WERI-Rb-1 (cell line): Measurements from ENCODE around the gene UBQLN4.

Source experiments
- DNase-seq: peaks from one replicate; pipeline ENCODE4 v3.0.0-alpha.2; 2020
- H3K27ac ChIP-seq: fragments of 250-450 bp; sonication (Bioruptor Pico); 2 replicates; pipeline ENCODE4 v1.5.1; 2020; ENCODE audit warnings: mild to moderate bottlenecking, moderate library complexity
- H3K27me3 ChIP-seq: fragments of 250-450 bp; sonication (Bioruptor Pico); 2 replicates; pipeline ENCODE4 v1.5.1; 2021; ENCODE audit warnings: mild to moderate bottlenecking, low read depth, moderate library complexity; ENCODE audit not compliant: insufficient read depth, severe bottlenecking
- H3K36me3 ChIP-seq: fragments of 250-450 bp; sonication (Bioruptor Pico); 2 replicates; pipeline ENCODE4 v1.5.1; 2020; ENCODE audit warnings: mild to moderate bottlenecking, moderate library complexity
- H3K4me3 ChIP-seq: 2 replicates; pipeline ENCODE4 v1.5.1; 2011; ENCODE audit warnings: low read depth, mild to moderate bottlenecking, control low read depth, low read length
- H3K9me3 ChIP-seq: fragments of 250-450 bp; sonication (Bioruptor Pico); 2 replicates; pipeline ENCODE4 v1.5.1; 2021; ENCODE audit warnings: mild to moderate bottlenecking, moderate library complexity; ENCODE audit not compliant: severe bottlenecking
- TF ChIP-seq, protein P1 (sequence below): IDR thresholded peaks from 2 replicates; pipeline ENCODE4 v1.5.1; 2011; ENCODE audit warnings: low read depth, mild to moderate bottlenecking, control low read depth, inconsistent platforms, low read length

UBQLN4 gene

GRCh38 chr1:155996166-155996565 is 57.4 kb downstream of the UBQLN4 start:
- no peaks in the 10 kb centered on the region for H3K36me3 ChIP-seq
- H3K4me3 ChIP-seq: no peak overlapping the region
- H3K9me3 ChIP-seq: no peaks in the 10 kb centered on the region
- no peaks in the 10 kb centered on the region for H3K27me3 ChIP-seq
- TF ChIP-seq, protein P1, sequence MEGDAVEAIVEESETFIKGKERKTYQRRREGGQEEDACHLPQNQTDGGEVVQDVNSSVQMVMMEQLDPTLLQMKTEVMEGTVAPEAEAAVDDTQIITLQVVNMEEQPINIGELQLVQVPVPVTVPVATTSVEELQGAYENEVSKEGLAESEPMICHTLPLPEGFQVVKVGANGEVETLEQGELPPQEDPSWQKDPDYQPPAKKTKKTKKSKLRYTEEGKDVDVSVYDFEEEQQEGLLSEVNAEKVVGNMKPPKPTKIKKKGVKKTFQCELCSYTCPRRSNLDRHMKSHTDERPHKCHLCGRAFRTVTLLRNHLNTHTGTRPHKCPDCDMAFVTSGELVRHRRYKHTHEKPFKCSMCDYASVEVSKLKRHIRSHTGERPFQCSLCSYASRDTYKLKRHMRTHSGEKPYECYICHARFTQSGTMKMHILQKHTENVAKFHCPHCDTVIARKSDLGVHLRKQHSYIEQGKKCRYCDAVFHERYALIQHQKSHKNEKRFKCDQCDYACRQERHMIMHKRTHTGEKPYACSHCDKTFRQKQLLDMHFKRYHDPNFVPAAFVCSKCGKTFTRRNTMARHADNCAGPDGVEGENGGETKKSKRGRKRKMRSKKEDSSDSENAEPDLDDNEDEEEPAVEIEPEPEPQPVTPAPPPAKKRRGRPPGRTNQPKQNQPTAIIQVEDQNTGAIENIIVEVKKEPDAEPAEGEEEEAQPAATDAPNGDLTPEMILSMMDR: no peak
- no peak for DNase-seq
- no peak overlapping the region for H3K27ac ChIP-seq

- no peak overlapping the region for H3K27ac ChIP-seq
- H3K9me3 ChIP-seq: no peaks in the 10 kb centered on the region
- TF ChIP-seq, protein P1: no peak
- no peaks in the 10 kb centered on the region for H3K27me3 ChIP-seq
- H3K4me3 ChIP-seq: no peak overlapping the region
- DNase-seq: no peak
- H3K36me3 ChIP-seq: no peaks in the 10 kb centered on the region
Observed at GRCh38 chr1:155993595-155993994, 60.0 kb downstream of the UBQLN4 start.

GRCh38 chr1:155990005-155990739 is 63.4 kb downstream of the UBQLN4 start:
- H3K36me3 ChIP-seq: no peaks in the 10 kb centered on the region
- H3K27me3 ChIP-seq: no peaks in the 10 kb centered on the region
- no peak overlapping the region for H3K4me3 ChIP-seq
- no peaks in the 10 kb centered on the region for H3K9me3 ChIP-seq
- H3K27ac ChIP-seq: no peak overlapping the region
- DNase-seq: no peak
- TF ChIP-seq, protein P1: no peak

- H3K27ac ChIP-seq: no peak overlapping the region
- peak; percentile 83 for DNase-seq
- H3K36me3 ChIP-seq: no peaks in the 10 kb centered on the region
- TF ChIP-seq, protein P1: peak; percentile 100
- H3K9me3 ChIP-seq: no peaks in the 10 kb centered on the region
- no peaks in the 10 kb centered on the region for H3K27me3 ChIP-seq
- no peak overlapping the region for H3K4me3 ChIP-seq
Observed at GRCh38 chr1:155989242-155990004, 64.2 kb downstream of the UBQLN4 start.
